ENCODE measurements around the gene CAPN5.

CAPN5 gene

GRCh38 chr11:77086521-77087472, 20.0 kb downstream of the CAPN5 start:
- no peak for TF ChIP-seq CTCF (IDR thresholded peaks at IDR 0.05; ENCODE audit: insufficient read depth, low read depth, low read length, missing control alignments)
- H3K4me3 ChIP-seq (ENCODE audit: low read length): no peak overlapping the region
- no peak for DNase-seq (ENCODE audit: low read depth)

- no peak for TF ChIP-seq CTCF (IDR thresholded peaks at IDR 0.05; ENCODE audit: insufficient read depth, low read depth, low read length, missing control alignments)
- DNase-seq (ENCODE audit: low read depth): no peak
- H3K4me3 ChIP-seq (ENCODE audit: low read length): no peak overlapping the region
Measured at GRCh38 chr11:77087723-77088225, 21.0 kb downstream of the CAPN5 start.

- TF ChIP-seq CTCF (IDR thresholded peaks at IDR 0.05; ENCODE audit: insufficient read depth, low read depth, low read length, missing control alignments): no peak
- peak; percentile 83 for DNase-seq (ENCODE audit: low read depth)
- no peak overlapping the region for H3K4me3 ChIP-seq (ENCODE audit: low read length)
Measured at GRCh38 chr11:77088236-77089003, 21.6 kb downstream of the CAPN5 start.

- DNase-seq (ENCODE audit: low read depth): no peak
- no peak for TF ChIP-seq CTCF (IDR thresholded peaks at IDR 0.05; ENCODE audit: insufficient read depth, low read depth, low read length, missing control alignments)
- no peak overlapping the region for H3K4me3 ChIP-seq (ENCODE audit: low read length)
Measured at GRCh38 chr11:77089004-77089545, 22.3 kb downstream of the CAPN5 start.

GRCh38 chr11:77090046-77090372, 23.2 kb downstream of the CAPN5 start:
- no peak for DNase-seq (ENCODE audit: low read depth)
- no peak overlapping the region for H3K4me3 ChIP-seq (ENCODE audit: low read length)
- no peak for TF ChIP-seq CTCF (IDR thresholded peaks at IDR 0.05; ENCODE audit: insufficient read depth, low read depth, low read length, missing control alignments)

- no peak for TF ChIP-seq CTCF (IDR thresholded peaks at IDR 0.05; ENCODE audit: insufficient read depth, low read depth, low read length, missing control alignments)
- H3K4me3 ChIP-seq (ENCODE audit: low read length): no peak overlapping the region
Measured at GRCh38 chr11:77090373-77091111, 23.8 kb downstream of the CAPN5 start.

More at GRCh38 chr11:77090373-77091111, 23.8 kb downstream of the CAPN5 start:
- DNase-seq (ENCODE audit: low read depth): no peak

Data from epithelial cell of esophagus (primary cell).